Epithelial cell of prostate (primary cell): ENCODE measurements around the gene GRIN3A.
"Not testable (repeated sequence)": the region's sequence is repeated elsewhere in the genome, so short reads cannot be mapped to it uniquely, and the experiment has no call there.

Experiments used
- DNase-seq: peaks from one replicate; pipeline ENCODE4 v3.0.0-alpha.2; 2011; ENCODE audit warnings: low read depth, low spot score
- H3K27ac ChIP-seq: fragments of 450-650 bp; 2 replicates; pipeline ENCODE4 v1.5.1; 2017; ENCODE audit warnings: mild to moderate bottlenecking

The GRIN3A gene

GRCh38 chr9:101639311-101639710 lies 99.1 kb downstream of the GRIN3A start:
- no peak for DNase-seq
- no peak overlapping the region for H3K27ac ChIP-seq

GRCh38 chr9:101636247-101636646 lies 102.2 kb downstream of the GRIN3A start:
- H3K27ac ChIP-seq: no peak overlapping the region
- DNase-seq: no peak

GRCh38 chr9:101635473-101635872 lies 103.0 kb downstream of the GRIN3A start:
- DNase-seq: no peak
- no peak overlapping the region for H3K27ac ChIP-seq

- no peak for DNase-seq
- no peak overlapping the region for H3K27ac ChIP-seq
These were observed 103.6 kb downstream of the GRIN3A start for GRCh38 chr9:101634741-101635409.

GRCh38 chr9:101632611-101633010 lies 105.8 kb downstream of the GRIN3A start:
- no peak for DNase-seq
- no peak overlapping the region for H3K27ac ChIP-seq

- no peak for DNase-seq
These were observed 106.6 kb downstream of the GRIN3A start for GRCh38 chr9:101631892-101632291.

GRCh38 chr9:101629636-101630035 lies 108.8 kb downstream of the GRIN3A start:
- no peak overlapping the region for H3K27ac ChIP-seq

More at GRCh38 chr9:101631892-101632291, 106.6 kb downstream of the GRIN3A start:
- H3K27ac ChIP-seq: no peak overlapping the region

GRCh38 chr9:101628173-101628572 lies 110.3 kb downstream of the GRIN3A start:
- no peak for DNase-seq
- no peak overlapping the region for H3K27ac ChIP-seq

More at GRCh38 chr9:101629636-101630035, 108.8 kb downstream of the GRIN3A start:
- no peak for DNase-seq

- DNase-seq: no peak
- no peak overlapping the region for H3K27ac ChIP-seq
These were observed 112.2 kb downstream of the GRIN3A start for GRCh38 chr9:101626295-101626694.

- no peak overlapping the region for H3K27ac ChIP-seq
- DNase-seq: no peak
These were observed 112.6 kb downstream of the GRIN3A start for GRCh38 chr9:101625876-101626275.

GRCh38 chr9:101620452-101620851 lies 118.0 kb downstream of the GRIN3A start:
- no peak overlapping the region for H3K27ac ChIP-seq
- DNase-seq: no peak

- no peak for DNase-seq
These were observed 119.7 kb downstream of the GRIN3A start for GRCh38 chr9:101618698-101619097.

GRCh38 chr9:101605547-101605946 lies 132.9 kb downstream of the GRIN3A start:
- no peak for DNase-seq
- no peak overlapping the region for H3K27ac ChIP-seq

More at GRCh38 chr9:101618698-101619097, 119.7 kb downstream of the GRIN3A start:
- no peak overlapping the region for H3K27ac ChIP-seq

GRCh38 chr9:101604296-101604695 lies 134.2 kb downstream of the GRIN3A start:
- DNase-seq: no peak
- no peak overlapping the region for H3K27ac ChIP-seq

- no peak overlapping the region for H3K27ac ChIP-seq
- DNase-seq: no peak
These were observed 136.3 kb downstream of the GRIN3A start for GRCh38 chr9:101601904-101602765.

GRCh38 chr9:101594796-101595195 lies 143.7 kb downstream of the GRIN3A start, which contains the start of gene PPP3R2:
TSS of gene PPP3R2 (minus strand) at chr9:101594969. CDS start at chr9:101594921, 48 bp downstream.
- DNase-seq: no peak
- no peak within 1 kb of the TSS for H3K27ac ChIP-seq

- DNase-seq: no peak
- no peak overlapping the region for H3K27ac ChIP-seq
These were observed 145.1 kb downstream of the GRIN3A start for GRCh38 chr9:101593345-101593744.

- DNase-seq: no peak
- H3K27ac ChIP-seq: no peak overlapping the region
These were observed 145.7 kb downstream of the GRIN3A start for GRCh38 chr9:101592788-101593187.

GRCh38 chr9:101591787-101592446 lies 146.5 kb downstream of the GRIN3A start:
- no peak for DNase-seq
- H3K27ac ChIP-seq: no peak overlapping the region

- no peak overlapping the region for H3K27ac ChIP-seq
- DNase-seq: no peak
These were observed 147.5 kb downstream of the GRIN3A start for GRCh38 chr9:101590901-101591300.

- not testable (repeated sequence) for H3K27ac ChIP-seq
- DNase-seq: peak; percentile 43
These were observed 148.4 kb downstream of the GRIN3A start for GRCh38 chr9:101590074-101590473.
